Colon (tissue), 2 donors: Measurements from ENCODE around the gene THSD7B.
"Not testable (repeated sequence)": the region's sequence is repeated elsewhere in the genome, so short reads cannot be mapped to it uniquely, and the experiment has no call there.

Source experiments
- FAIRE-seq: peaks from 2 replicates; lab custom pipeline; 2012; peaks lifted over from hg19 to GRCh38; lab: Jason Lieb, UNC
- donor health status: control.
- donor health status: control.

The THSD7B gene

DNA sequence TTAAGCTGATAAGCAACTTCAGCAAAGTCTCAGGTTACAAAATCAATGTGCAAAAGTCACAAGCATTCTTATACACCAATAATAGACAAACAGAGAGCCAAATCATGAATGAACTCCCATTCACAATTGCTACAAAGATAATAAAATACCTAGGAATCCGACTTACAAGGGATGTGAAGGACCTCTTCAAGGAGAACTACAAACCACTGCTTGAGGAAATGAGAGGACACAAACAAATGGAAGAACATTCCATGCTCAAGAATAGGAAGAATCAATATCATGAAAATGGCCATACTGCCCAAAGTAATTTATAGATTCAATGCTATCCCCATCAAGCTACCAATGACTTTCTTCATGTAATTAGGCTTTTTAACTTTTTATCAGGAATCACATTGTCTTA, 934.9 kb downstream of the THSD7B start:
- FAIRE-seq: not testable (repeated sequence)

DNA sequence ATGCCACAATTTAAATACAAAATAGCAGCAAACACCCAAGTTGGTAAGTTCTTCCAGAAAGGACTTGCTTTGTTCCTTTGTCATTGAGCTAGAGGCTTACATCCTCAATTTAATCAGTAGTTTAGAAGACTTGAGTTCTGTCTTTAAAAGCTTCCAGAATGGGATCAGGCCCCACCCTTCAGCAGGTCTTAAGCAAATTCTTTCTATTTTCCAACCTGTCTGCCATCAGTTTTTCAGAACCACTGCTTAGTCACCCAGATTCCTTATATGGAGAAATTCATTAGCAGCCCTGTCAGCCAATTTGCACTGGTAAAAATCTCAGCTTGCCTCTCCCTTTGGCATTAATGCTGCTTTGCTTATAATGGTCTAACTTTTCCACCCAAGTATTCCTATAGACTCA, 935.3 kb downstream of the THSD7B start:
- FAIRE-seq: no peak

DNA sequence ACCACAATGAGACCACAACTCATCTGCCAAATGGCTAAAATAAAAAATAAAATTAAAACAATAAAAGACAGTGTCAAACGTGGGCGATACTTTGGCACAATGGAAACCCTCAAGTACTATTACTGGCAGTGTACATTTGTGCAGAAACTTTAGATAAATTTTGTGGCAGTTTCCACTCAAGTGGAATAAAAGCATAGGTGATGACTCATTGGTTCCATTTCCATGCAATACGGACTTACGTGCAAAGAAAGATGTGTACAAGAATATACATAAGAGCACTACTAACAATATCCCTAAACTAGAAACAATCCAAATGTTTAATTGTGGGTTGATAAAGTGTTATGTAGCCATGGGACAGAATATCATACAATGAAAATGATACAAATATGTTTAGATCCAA, 940.0 kb downstream of the THSD7B start:
- FAIRE-seq: no peak

DNA sequence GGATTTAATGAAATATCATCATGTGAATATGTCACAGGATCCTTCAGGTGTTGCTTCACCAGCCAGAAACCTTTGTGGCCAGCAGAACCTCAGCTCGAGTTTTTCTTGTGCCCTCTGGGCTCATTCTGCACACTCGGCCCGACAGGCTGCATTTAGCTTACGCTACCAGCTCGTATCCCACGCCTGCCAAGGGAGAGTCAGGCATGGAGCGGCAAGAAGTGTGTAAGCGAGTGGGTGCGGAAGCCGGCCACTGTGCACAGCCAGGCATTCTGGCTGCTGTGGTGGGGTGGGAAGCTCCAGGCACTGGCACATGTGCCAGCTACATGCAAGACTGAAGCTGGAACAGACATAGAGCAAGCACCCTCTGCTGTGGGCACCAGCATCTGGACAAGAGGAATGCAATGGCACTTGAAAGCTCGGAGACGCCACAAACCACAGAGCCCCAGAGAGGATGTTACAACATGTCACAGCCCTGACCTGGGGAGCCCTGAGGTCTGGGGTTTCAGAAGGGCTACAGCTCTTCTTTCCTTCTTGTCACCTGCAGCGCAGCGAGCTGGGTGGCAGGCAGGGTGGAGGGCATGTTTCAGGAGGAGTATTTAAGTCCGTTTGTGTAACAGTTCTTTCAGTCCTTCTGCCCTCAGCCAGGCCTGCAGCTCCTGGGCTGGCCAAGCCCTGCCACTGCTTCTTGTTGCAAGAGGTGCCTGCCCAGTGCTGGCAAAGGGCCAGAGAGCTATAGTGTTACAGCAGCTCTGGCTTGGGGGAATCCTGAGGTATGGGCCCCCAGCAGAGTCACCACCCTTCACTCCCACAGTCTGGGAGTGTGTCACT, 941.7 kb downstream of the THSD7B start:
- no peak for FAIRE-seq

DNA sequence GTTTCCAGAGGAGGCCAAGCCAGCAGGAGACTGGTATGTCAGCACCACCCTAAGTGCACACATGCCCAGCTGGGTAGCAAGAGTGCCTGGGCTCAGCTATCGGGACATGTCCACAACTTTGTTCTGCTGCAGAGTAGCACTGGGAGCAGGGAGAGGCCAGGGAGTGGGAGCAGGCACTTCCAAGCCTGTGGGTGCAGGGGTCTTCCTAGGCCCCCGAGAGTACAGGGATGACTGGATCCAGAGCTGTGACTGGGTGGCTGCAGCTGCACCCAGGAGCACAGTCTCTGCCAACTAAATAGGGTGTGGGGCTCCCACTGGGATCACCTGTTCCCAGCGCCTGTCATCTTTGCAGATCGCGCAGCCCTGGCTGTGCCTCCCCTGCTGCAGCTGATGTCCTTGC, 943.0 kb downstream of the THSD7B start:
- FAIRE-seq: no peak

DNA sequence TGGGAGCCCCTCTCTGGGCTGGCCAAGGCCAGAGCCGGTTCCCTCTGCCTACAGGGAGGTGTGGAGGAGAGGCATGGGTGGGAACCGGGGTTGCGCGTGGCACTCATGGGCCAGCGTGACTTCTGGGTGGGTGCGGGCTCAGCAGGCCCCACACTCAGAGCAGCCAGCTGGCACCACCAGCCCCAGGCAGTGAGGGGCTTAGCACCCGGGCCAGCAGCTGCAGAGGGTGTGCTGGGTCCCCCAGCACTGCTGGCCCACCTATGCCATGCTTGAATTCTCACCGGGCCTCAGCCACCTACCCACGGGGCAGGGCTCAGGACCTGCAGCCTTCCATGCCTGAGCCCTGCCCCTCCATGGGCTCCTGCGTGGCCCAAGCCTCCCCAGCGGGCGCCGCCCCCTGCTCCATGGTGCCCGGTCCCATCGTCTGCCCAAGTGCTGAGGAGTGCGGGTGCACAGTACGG, 950.4 kb downstream of the THSD7B start:
- no peak for FAIRE-seq

DNA sequence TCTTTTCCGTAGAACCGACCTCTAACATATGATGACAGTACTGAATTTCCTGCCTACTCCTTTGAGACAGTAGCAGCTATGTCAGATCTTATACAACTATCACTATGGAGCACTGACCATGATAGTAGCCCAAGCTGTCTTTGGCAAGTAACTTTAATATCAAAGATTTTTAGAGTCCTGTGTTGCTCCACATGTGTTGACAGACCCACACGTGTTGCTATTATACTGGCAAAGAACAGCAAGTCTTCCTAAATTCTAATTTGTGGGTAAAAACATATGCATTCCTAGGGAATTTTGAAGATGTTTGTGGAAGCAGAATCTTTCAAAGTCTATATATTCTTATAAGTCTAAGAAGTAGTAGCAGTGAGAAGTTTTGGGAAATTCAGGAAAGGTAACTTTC, 953.4 kb downstream of the THSD7B start:
- FAIRE-seq: no peak

DNA sequence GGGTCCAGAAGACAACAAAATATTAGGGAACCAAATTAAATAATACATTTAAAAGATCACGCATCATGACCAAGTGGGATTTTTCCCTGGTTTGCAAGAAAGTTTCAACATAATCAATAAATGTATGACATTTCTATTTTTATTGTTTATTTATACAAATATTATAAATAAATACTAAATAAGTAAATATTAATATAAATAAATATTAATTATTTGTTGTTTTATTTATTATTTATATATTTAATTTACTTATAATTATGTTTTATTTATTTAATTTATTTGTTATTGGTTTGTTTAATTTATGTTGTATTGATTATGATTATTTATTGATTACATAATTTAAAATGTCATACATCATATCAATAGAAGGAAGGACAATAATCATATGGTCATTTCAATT, 956.4 kb downstream of the THSD7B start:
- peak; percentile 98 for FAIRE-seq

DNA sequence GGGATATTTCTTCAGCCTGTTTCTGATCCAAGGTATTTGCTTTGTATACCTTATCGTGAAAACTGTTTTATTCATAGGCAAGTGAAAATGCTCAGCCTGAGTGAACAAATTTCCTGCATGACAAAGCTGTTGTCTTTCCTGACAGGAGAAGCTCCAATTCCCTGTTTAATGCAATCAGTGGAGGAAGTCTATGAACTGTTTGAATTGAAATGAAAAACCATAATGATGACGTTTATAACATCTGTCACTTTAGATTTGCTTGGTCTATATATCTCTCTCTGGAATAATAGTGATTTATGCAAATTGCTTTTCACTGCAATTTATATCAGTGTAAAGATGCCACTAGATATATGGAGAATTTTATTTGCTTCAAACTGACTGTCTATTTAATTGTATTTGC, 959.6 kb downstream of the THSD7B start:
- FAIRE-seq: no peak
